ENCODE data around the gene CFDP1. TPM values are rescaled to one million over a fixed set of nuclear protein-coding genes. Genes with fewer than 3 reads are reported as not detected.
"Not testable (repeated sequence)": the region's sequence is repeated elsewhere in the genome, so short reads cannot be mapped to it uniquely, and the experiment has no call there.

The CFDP1 gene
- total and polyA plus RNA-seq, 4 donors = 55.4 to 164 (median 132) TPM

DNA sequence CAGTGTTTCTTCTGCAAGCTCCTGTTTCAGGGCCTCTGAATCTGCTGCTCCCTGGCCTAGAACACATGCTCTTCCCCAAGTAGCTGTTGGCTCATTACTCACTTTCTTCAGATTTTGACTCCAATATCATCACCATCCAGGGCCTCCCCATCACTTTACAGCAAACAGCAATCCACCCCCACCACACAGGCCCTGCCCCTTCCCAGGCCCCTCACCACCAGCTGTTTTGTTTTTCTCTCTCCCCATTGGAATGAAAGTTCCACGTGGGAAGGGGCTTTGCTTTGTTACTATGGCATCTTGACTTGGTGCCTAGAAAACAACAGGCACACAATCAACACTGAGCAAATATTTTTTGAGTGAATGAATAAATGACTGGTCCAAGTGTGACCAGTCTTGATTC is 27.1 kb upstream of the CFDP1 start:
- no CpG with 5 or more reads among the region's 1 CpG for WGBS (ENCODE audit: insufficient coverage)
- Histone ChIP-seq H3K36me3 (ENCODE audit: control insufficient read depth, insufficient read depth, low read length) (peaks cover 2% of the 10 kb centered on the region), H3K4me1 (ENCODE audit: control insufficient read depth, insufficient read depth, low read length) (peaks cover 32% of the 10 kb centered on the region), H3K27me3 (ENCODE audit: control insufficient read depth, insufficient read depth, low read length) (no peaks in the 10 kb centered on the region), H3K9me3 (ENCODE audit: control insufficient read depth, insufficient read depth, low read length) (no peaks in the 10 kb centered on the region), H3K27ac (ENCODE audit: low read depth, low read length) (peak overlapping the region; percentile 40), H3K4me3 (ENCODE audit: low read depth, low read length) (peak overlapping the region; percentile 4)
- peak in 4 of 6 donors; percentile 13 to 69 (median 32) for DNase-seq (ENCODE audit: low read depth in 4 of 6, low spot score in 6 of 6)

DNA sequence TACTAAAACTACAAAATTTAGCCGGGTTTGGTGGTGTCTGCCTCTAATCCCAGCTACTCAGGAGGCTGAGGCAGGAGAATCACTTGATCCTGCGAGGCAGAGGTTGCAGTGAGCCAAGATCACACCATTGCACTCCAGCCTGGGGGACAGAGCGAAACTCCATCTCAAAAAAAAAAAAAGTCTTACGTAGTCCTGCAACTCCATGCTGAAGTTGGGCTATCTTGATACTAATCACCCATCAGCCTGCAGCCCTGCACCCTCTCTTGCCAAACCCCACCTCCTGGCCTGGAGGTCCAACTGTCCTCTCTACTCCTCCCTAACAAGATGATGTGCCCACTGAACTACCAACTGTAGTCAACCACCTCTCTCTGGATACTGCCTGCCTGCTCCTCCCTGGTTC is 26.4 kb upstream of the CFDP1 start:
- Histone ChIP-seq H3K4me1 (ENCODE audit: control insufficient read depth, insufficient read depth, low read length) (peaks cover 33% of the 10 kb centered on the region), H3K9me3 (ENCODE audit: control insufficient read depth, insufficient read depth, low read length) (no peaks in the 10 kb centered on the region), H3K4me3 (ENCODE audit: low read depth, low read length) (no peak overlapping the region), H3K36me3 (ENCODE audit: control insufficient read depth, insufficient read depth, low read length) (peaks cover 2% of the 10 kb centered on the region), H3K27ac (ENCODE audit: low read depth, low read length) (peak overlapping the region; percentile 40), H3K27me3 (ENCODE audit: control insufficient read depth, insufficient read depth, low read length) (no peaks in the 10 kb centered on the region)
- WGBS (ENCODE audit: insufficient coverage) = 98% methylated on average over 4 of the region's 4 CpGs
- no peak for DNase-seq (ENCODE audit: low read depth in 4 of 6, low spot score in 6 of 6)

DNA sequence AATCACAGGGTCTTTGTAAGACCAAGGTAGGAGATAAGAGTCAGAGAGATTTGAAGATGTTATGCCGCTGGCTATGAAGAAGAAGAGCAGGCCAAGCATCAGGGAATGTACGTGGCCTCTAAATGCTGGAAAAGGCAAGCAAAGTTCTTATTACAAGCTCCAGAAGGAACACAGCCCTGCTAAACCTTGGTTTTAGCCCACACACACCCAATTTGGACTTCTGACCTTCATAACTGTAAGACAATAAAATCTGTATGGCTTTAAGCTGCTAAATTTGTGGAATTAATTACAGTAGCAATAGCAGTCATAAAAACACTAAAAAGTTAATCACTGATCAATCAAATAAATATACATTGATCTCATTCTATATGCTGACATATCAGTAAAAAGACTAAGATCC is 25.1 kb upstream of the CFDP1 start:
- Histone ChIP-seq H3K4me1 (ENCODE audit: control insufficient read depth, insufficient read depth, low read length) (peaks cover 30% of the 10 kb centered on the region), H3K27ac (ENCODE audit: low read depth, low read length) (no peak overlapping the region), H3K36me3 (ENCODE audit: control insufficient read depth, insufficient read depth, low read length) (peaks cover 2% of the 10 kb centered on the region), H3K27me3 (ENCODE audit: control insufficient read depth, insufficient read depth, low read length) (no peaks in the 10 kb centered on the region), H3K9me3 (ENCODE audit: control insufficient read depth, insufficient read depth, low read length) (no peaks in the 10 kb centered on the region), H3K4me3 (ENCODE audit: low read depth, low read length) (no peak overlapping the region)
- WGBS (ENCODE audit: insufficient coverage) = 100% methylated on average over 1 of the region's 2 CpGs
- no peak for DNase-seq (ENCODE audit: low read depth in 4 of 6, low spot score in 6 of 6)

DNA sequence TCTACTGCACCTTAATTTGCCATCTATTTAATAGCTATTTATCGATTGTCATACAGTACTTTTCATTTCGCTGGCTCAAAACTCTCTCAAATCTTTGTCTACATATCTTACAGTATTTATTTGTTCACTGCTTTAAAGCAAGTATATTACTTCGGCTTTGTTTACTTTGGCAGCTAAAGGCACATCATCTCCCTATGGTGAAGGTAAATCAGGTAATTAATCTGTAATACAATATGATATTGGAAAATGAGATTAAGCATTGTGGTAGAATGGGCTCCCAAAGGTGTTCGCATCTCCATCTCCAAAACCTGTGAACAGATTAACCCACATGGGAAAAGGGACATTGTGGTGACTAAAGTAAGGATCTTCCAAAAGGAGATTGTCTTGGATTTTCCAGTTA is 24.7 kb upstream of the CFDP1 start:
- peaks cover 26% of the 10 kb centered on the region for H3K4me1 ChIP-seq (ENCODE audit: control insufficient read depth, insufficient read depth, low read length)
- no peak overlapping the region for H3K4me3 ChIP-seq (ENCODE audit: low read depth, low read length)
- H3K36me3 ChIP-seq (ENCODE audit: control insufficient read depth, insufficient read depth, low read length) = peaks cover 2% of the 10 kb centered on the region
- no peak for DNase-seq (ENCODE audit: low read depth in 4 of 6, low spot score in 6 of 6)
- no peaks in the 10 kb centered on the region for H3K9me3 ChIP-seq (ENCODE audit: control insufficient read depth, insufficient read depth, low read length)
- no peak overlapping the region for H3K27ac ChIP-seq (ENCODE audit: low read depth, low read length)
- no CpG with 5 or more reads among the region's 4 CpGs for WGBS (ENCODE audit: insufficient coverage)
- H3K27me3 ChIP-seq (ENCODE audit: control insufficient read depth, insufficient read depth, low read length) = no peaks in the 10 kb centered on the region

DNA sequence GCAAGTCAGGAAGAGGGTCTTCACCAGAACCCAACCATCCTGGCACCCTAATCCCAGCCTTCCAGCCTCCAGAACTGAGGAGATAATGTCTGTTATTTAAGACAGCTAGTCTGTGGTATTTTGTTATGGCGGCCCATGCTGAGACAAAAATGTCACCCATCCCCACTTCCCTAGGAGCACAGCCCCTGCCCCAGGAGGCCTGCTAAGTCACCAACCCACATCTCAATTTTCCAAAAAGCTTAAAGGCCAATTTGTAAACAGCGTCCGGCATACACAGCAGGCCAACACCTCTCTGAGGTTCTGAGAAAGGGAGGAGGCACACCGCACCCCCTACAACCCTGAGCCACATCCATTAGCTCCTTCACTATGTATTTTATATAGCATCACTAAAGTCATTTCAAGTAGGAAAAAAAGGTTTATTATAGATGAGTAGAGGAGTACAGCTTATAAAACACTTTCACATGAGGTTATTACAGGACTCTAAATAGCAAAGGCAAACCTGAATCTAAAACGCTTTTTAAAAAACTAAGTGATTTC is 24.2 kb upstream of the CFDP1 start:
- H3K27me3 ChIP-seq (ENCODE audit: control insufficient read depth, insufficient read depth, low read length) = no peaks in the 10 kb centered on the region
- no peak overlapping the region for H3K27ac ChIP-seq (ENCODE audit: low read depth, low read length)
- no CpG with 5 or more reads among the region's 5 CpGs for WGBS (ENCODE audit: insufficient coverage)
- peaks cover 2% of the 10 kb centered on the region for H3K36me3 ChIP-seq (ENCODE audit: control insufficient read depth, insufficient read depth, low read length)
- no peaks in the 10 kb centered on the region for H3K9me3 ChIP-seq (ENCODE audit: control insufficient read depth, insufficient read depth, low read length)
- H3K4me1 ChIP-seq (ENCODE audit: control insufficient read depth, insufficient read depth, low read length) = peaks cover 26% of the 10 kb centered on the region
- DNase-seq (ENCODE audit: low read depth in 4 of 6, low spot score in 6 of 6) = no peak
- H3K4me3 ChIP-seq (ENCODE audit: low read depth, low read length) = no peak overlapping the region

DNA sequence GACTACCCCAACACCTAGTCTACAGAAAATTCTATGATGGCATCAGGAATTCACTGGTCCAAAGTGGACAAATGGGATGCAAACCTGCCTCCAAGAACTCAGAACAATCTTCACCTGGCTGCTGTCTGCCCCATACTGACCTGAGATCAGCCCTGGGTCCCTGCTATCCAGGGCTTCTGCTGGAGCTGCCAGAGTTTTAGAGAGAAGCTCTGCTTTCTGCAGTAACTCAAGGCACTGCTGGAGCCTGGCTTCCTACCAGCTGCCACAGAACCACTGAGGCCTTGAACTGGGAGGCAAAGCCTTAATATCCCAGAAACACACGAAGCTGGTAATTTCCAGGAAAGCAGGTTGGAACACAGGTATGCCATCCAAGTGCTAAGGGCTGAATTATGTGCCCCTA is 23.7 kb upstream of the CFDP1 start:
- Histone ChIP-seq H3K27me3 (ENCODE audit: control insufficient read depth, insufficient read depth, low read length) (no peaks in the 10 kb centered on the region), H3K27ac (ENCODE audit: low read depth, low read length) (no peak overlapping the region), H3K9me3 (ENCODE audit: control insufficient read depth, insufficient read depth, low read length) (no peaks in the 10 kb centered on the region), H3K4me3 (ENCODE audit: low read depth, low read length) (no peak overlapping the region), H3K4me1 (ENCODE audit: control insufficient read depth, insufficient read depth, low read length) (peaks cover 26% of the 10 kb centered on the region), H3K36me3 (ENCODE audit: control insufficient read depth, insufficient read depth, low read length) (peaks cover 2% of the 10 kb centered on the region)
- no peak for DNase-seq (ENCODE audit: low read depth in 4 of 6, low spot score in 6 of 6)
- WGBS (ENCODE audit: insufficient coverage) = 80% methylated on average over 1 of the region's 1 CpG

DNA sequence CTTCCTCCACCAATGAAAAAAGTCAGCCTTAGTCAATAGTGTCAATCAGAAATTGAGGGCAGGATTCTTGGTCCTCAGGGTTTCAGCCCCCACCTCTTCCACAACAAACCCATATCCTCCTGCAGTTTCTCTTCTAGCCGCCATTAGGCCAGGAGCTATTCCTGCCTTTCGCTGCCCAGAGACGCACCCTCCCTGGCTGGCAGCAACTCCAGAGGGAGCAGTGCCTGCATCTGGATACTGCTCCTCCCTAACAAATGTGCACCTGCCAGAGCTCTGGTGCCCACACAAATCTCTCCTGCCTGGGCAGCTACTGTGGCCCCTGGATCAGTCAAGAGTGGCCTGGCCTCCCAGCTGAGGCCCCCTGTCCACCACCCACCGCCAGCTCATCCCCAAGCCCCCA is 23.2 kb upstream of the CFDP1 start:
- H3K36me3 ChIP-seq (ENCODE audit: control insufficient read depth, insufficient read depth, low read length); H3K27ac ChIP-seq (ENCODE audit: low read depth, low read length); H3K4me3 ChIP-seq (ENCODE audit: low read depth, low read length); H3K27me3 ChIP-seq (ENCODE audit: control insufficient read depth, insufficient read depth, low read length); DNase-seq (ENCODE audit: low read depth in 4 of 6, low spot score in 6 of 6); H3K9me3 ChIP-seq (ENCODE audit: control insufficient read depth, insufficient read depth, low read length): not testable (repeated sequence)
- 72% methylated on average over 4 of the region's 4 CpGs for WGBS (ENCODE audit: insufficient coverage)
- peaks cover 26% of the 10 kb centered on the region for H3K4me1 ChIP-seq (ENCODE audit: control insufficient read depth, insufficient read depth, low read length)

DNA sequence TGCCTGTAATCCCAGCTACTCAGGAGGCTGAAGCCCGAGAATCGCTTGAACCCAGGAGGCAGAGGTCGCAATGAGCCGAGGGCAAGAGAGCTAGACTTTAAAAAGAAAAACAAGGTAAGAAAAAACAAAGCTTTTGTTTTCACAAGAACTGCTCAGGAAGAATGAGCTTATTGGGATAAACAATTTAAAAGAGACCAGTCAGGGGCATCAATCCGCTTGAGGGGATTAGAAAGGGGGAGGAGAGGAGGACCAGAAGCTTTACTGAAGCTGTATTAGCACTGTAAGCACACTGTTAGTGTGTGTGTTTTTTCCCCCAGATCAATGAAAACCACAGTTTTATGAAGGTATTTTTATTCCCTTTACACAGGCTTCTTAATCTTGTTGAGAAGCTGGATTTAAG is 22.4 kb upstream of the CFDP1 start:
- Histone ChIP-seq H3K27ac (ENCODE audit: low read depth, low read length) (no peak overlapping the region), H3K9me3 (ENCODE audit: control insufficient read depth, insufficient read depth, low read length) (no peaks in the 10 kb centered on the region), H3K4me3 (ENCODE audit: low read depth, low read length) (no peak overlapping the region), H3K36me3 (ENCODE audit: control insufficient read depth, insufficient read depth, low read length) (peaks cover 9% of the 10 kb centered on the region), H3K27me3 (ENCODE audit: control insufficient read depth, insufficient read depth, low read length) (no peaks in the 10 kb centered on the region), H3K4me1 (ENCODE audit: control insufficient read depth, insufficient read depth, low read length) (peaks cover 20% of the 10 kb centered on the region)
- DNase-seq (ENCODE audit: low read depth in 4 of 6, low spot score in 6 of 6) = no peak
- 48% methylated on average over 4 of the region's 5 CpGs for WGBS (ENCODE audit: insufficient coverage)

DNA sequence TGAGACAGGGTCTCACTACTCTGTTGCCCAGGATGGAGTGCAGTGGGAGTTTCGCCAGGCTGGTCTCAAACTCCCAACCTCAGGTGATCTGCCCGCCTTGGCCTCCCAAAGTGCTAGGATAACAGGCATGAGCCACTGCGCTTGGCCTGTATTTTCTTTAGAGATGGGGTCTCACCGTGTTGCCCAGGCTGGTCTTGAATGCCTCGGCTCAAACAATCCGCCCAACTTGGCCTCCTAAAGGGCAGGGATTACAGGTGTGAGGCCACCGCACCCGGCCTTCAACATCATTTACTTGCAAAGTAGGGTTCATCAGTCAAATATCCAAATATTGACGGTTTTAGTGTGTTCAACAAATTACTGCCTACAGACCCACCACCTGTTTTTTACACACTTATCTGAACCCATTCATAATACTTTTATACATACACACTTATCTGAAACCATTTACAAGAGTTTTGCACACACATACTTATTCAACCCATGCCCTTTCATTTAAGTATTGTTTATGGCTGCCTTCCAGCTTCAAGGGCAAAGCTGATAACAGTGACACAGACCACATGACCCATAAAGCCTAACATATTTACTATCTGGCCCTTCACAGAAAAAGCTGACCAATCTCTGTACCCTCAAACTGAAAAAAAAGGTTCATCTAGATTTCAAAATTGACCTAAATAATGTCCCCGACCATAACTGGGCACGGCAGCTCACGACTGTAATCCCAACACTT is 19.3 kb upstream of the CFDP1 start:
- DNase-seq (ENCODE audit: low read depth in 4 of 6, low spot score in 6 of 6) = no peak
- 95% methylated on average over 12 of the region's 12 CpGs for WGBS (ENCODE audit: insufficient coverage)
- no peak overlapping the region for H3K4me3 ChIP-seq (ENCODE audit: low read depth, low read length)
- no peak overlapping the region for H3K27ac ChIP-seq (ENCODE audit: low read depth, low read length)
- H3K4me1 ChIP-seq (ENCODE audit: control insufficient read depth, insufficient read depth, low read length) = peaks cover 6% of the 10 kb centered on the region
- no peaks in the 10 kb centered on the region for H3K9me3 ChIP-seq (ENCODE audit: control insufficient read depth, insufficient read depth, low read length)
- peaks cover 19% of the 10 kb centered on the region for H3K36me3 ChIP-seq (ENCODE audit: control insufficient read depth, insufficient read depth, low read length)
- H3K27me3 ChIP-seq (ENCODE audit: control insufficient read depth, insufficient read depth, low read length) = no peaks in the 10 kb centered on the region

DNA sequence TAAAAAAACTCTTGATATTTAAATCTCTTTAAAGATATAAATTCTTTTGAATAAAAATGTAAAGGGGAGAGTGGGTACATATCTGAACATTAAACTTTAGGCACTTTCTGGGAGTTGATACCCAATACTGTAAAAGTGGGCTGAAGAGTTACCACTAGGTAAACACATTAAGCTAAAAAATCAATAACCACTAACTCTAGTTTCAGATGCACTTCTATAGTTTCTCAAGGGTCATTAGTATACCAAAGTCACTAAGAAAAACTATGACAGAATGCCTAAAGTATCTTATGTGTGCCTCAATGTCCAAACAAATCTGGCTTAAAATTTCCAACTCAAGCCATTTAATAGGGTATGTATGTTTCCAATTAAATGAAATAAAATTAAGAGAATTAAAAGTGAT is 13.1 kb upstream of the CFDP1 start:
- H3K4me3 ChIP-seq (ENCODE audit: low read depth, low read length) = no peak overlapping the region
- no peaks in the 10 kb centered on the region for H3K27me3 ChIP-seq (ENCODE audit: control insufficient read depth, insufficient read depth, low read length)
- DNase-seq (ENCODE audit: low read depth in 4 of 6, low spot score in 6 of 6) = no peak
- no peaks in the 10 kb centered on the region for H3K9me3 ChIP-seq (ENCODE audit: control insufficient read depth, insufficient read depth, low read length)
- H3K4me1 ChIP-seq (ENCODE audit: control insufficient read depth, insufficient read depth, low read length) = no peaks in the 10 kb centered on the region
- H3K36me3 ChIP-seq (ENCODE audit: control insufficient read depth, insufficient read depth, low read length) = peaks cover 19% of the 10 kb centered on the region
- no peak overlapping the region for H3K27ac ChIP-seq (ENCODE audit: low read depth, low read length)
